GM23338 (cell line): ENCODE measurements around the gene FHAD1. TPM values are rescaled to one million over a fixed set of nuclear protein-coding genes. Genes with fewer than 3 reads are reported as not detected.

Experiments
- ATAC-seq: fragments of 200-7000 bp; cut with Tn5 transposase; 3 replicates; pipeline ENCODE4 v1.9.1; 2020
- DNase-seq: peaks from one replicate; pipeline ENCODE4 v3.0.0-alpha.2; 2015; ENCODE audit warnings: low spot score
- H2AFZ ChIP-seq: fragments of 200-600 bp; sonication (generic); 2 replicates; pipeline ENCODE4 v1.8.0; 2016; ENCODE audit warnings: antibody characterized with exemption, mild to moderate bottlenecking, moderate library complexity
- H3F3A ChIP-seq: fragments of 200-600 bp; sonication (generic); replicated peaks from 2 replicates; pipeline ENCODE4 v1.8.0; 2017; ENCODE audit warnings: antibody characterized with exemption, mixed run types, low read depth
- H3K27ac ChIP-seq: fragments of 200-600 bp; sonication (generic); 2 replicates; pipeline ENCODE4 v1.6.1; 2016; ENCODE audit warnings: low read depth
- H3K27me3 ChIP-seq: fragments of 200-600 bp; sonication (generic); 2 replicates; pipeline ENCODE4 v1.8.0; 2016; ENCODE audit warnings: mild to moderate bottlenecking, mixed run types, moderate library complexity; ENCODE audit not compliant: insufficient read depth
- H3K36me3 ChIP-seq: fragments of 200-600 bp; sonication (generic); 2 replicates; pipeline ENCODE4 v1.8.0; 2016; ENCODE audit warnings: mild to moderate bottlenecking; ENCODE audit not compliant: insufficient read depth
- H3K4me1 ChIP-seq: fragments of 200-600 bp; sonication (generic); 2 replicates; pipeline ENCODE4 v1.8.0; 2016; ENCODE audit warnings: mild to moderate bottlenecking, moderate library complexity; ENCODE audit not compliant: insufficient read depth
- H3K4me2 ChIP-seq: fragments of 200-600 bp; sonication (generic); 2 replicates; pipeline ENCODE4 v1.7.1; 2017; ENCODE audit warnings: mixed run types
- H3K4me3 ChIP-seq: fragments of 200-600 bp; sonication (generic); 2 replicates; pipeline ENCODE4 v1.6.1; 2016; ENCODE audit warnings: mixed run types
- H3K79me2 ChIP-seq: fragments of 200-600 bp; sonication (generic); replicated peaks from 2 replicates; pipeline ENCODE4 v1.8.0; 2017; ENCODE audit warnings: mild to moderate bottlenecking; ENCODE audit not compliant: insufficient read depth
- H3K9me2 ChIP-seq: fragments of 200-600 bp; sonication (generic); 2 replicates; pipeline ENCODE4 v1.8.0; 2017; ENCODE audit not compliant: insufficient read depth
- H4K20me1 ChIP-seq: fragments of 200-600 bp; sonication (generic); replicated peaks from 2 replicates; pipeline ENCODE4 v1.8.0; 2017; ENCODE audit warnings: mild to moderate bottlenecking; ENCODE audit not compliant: insufficient read depth
- H3K27ac Mint-ChIP-seq: 2 replicates; pipeline ENCODE4 v1.8.0; 2020; ENCODE audit warnings: inconsistent platforms, mild to moderate bottlenecking, moderate library complexity, mixed read lengths
- H3K27me3 Mint-ChIP-seq: 3 replicates; pipeline ENCODE4 v1.8.0; 2022; ENCODE audit warnings: low read depth, mild to moderate bottlenecking, moderate library complexity, mixed read lengths, inconsistent platforms; ENCODE audit not compliant: insufficient read depth, poor library complexity
- H3K36me3 Mint-ChIP-seq: 3 replicates; pipeline ENCODE4 v1.8.0; 2021; ENCODE audit warnings: low read depth, mild to moderate bottlenecking, inconsistent platforms, moderate library complexity, mixed read lengths
- H3K4me1 Mint-ChIP-seq: 3 replicates; pipeline ENCODE4 v1.8.0; 2020; ENCODE audit warnings: mild to moderate bottlenecking, inconsistent platforms, mixed read lengths
- H3K4me3 Mint-ChIP-seq: 3 replicates; pipeline ENCODE4 v1.8.0; 2021; ENCODE audit warnings: moderate library complexity, mild to moderate bottlenecking, inconsistent platforms, mixed read lengths
- H3K9me3 Mint-ChIP-seq: 3 replicates; pipeline ENCODE4 v1.8.0; 2020; ENCODE audit warnings: moderate library complexity, mild to moderate bottlenecking, inconsistent platforms, mixed read lengths
- CREB1 ChIP-seq: fragments of 250-450 bp; sonication (Bioruptor Pico); IDR thresholded peaks from 2 replicates; pipeline ENCODE4 v1.5.0; 2020; ENCODE audit warnings: low read depth, mild to moderate bottlenecking, moderate library complexity
- EZH2 ChIP-seq: fragments of 200-600 bp; sonication (generic); IDR thresholded peaks from one replicate; pipeline ENCODE4 v1.8.0; 2017; ENCODE audit warnings: antibody characterized with exemption, mild to moderate bottlenecking, low read depth; ENCODE audit not compliant: unreplicated experiment
- JUNB ChIP-seq: IDR thresholded peaks from one replicate; pipeline ENCODE4 v1.6.1; 2016; ENCODE audit warnings: antibody characterized with exemption; ENCODE audit not compliant: unreplicated experiment
- POLR2AphosphoS5 ChIP-seq: IDR thresholded peaks from 2 replicates; pipeline ENCODE4 v1.6.1; 2016; ENCODE audit warnings: antibody characterized with exemption, low read depth
- STAT1 ChIP-seq: IDR thresholded peaks from one replicate; pipeline ENCODE4 v1.6.1; 2016; ENCODE audit warnings: antibody characterized with exemption; ENCODE audit not compliant: unreplicated experiment
- polyA plus RNA-seq: library from polyadenylated mRNA; unstranded; fragments of >200 nt; fragmentation: Nextera tagmentation; extraction: Ambion mirVana; gene quantifications from 2 replicates; pipeline ENCODE4 v1.2.1, GENCODE V29; 2016
- total RNA-seq: library from RNA; depleted of rRNA; stranded (reverse); fragments of >200 nt; shearing (Covaris generic); gene quantifications from 2 replicates; pipeline ENCODE4 v1.2.3, GENCODE V29; 2014
- TF ChIP-seq, protein P1 (sequence below): IDR thresholded peaks from one replicate; pipeline ENCODE4 v1.6.1; 2018; ENCODE audit warnings: antibody characterized with exemption; ENCODE audit not compliant: unreplicated experiment
- TF ChIP-seq, protein P2 (sequence below): IDR thresholded peaks from 2 replicates; pipeline ENCODE4 v1.6.1; 2016; ENCODE audit warnings: antibody characterized with exemption

FHAD1 gene
- total and polyA plus RNA-seq, 2 experiments from 2014 or later, result 1.8 to 3.3 TPM

DNA sequence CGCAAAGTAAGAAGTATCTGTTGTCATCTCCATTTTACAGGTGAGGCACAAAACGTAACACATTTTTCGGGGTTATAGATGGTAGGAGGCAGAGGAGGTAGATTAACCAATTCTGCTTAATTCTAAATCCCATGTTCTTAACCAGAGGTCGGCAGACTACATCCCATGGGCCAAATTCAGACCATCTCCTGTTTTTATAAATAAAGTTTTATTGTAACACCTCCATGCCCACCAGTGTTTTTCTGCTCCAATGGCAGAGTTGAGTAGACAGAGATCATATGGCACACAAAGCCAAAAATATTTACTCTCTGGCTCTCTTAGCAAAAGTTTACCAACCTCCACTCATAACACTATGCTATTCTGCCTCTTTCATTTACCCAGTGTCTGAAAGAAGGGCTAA is 30.9 kb downstream of the FHAD1 start:
- no peaks in the 10 kb centered on the region for H3K36me3 Mint-ChIP-seq
- H2AFZ ChIP-seq, result no peak overlapping the region
- no peak overlapping the region for H3K4me3 Mint-ChIP-seq
- ATAC-seq (no peak), DNase-seq (no peak)
- H3K27me3 Mint-ChIP-seq, result peaks cover 2% of the 10 kb centered on the region
- no peaks in the 10 kb centered on the region for H3K4me1 ChIP-seq
- no peaks in the 10 kb centered on the region for H3K27me3 ChIP-seq
- no peak overlapping the region for H3K4me3 ChIP-seq
- no peak overlapping the region for H3K27ac Mint-ChIP-seq
- H3K4me2 ChIP-seq, result no peak overlapping the region
- H3K36me3 ChIP-seq, result no peaks in the 10 kb centered on the region
- TF ChIP-seq, protein P1, sequence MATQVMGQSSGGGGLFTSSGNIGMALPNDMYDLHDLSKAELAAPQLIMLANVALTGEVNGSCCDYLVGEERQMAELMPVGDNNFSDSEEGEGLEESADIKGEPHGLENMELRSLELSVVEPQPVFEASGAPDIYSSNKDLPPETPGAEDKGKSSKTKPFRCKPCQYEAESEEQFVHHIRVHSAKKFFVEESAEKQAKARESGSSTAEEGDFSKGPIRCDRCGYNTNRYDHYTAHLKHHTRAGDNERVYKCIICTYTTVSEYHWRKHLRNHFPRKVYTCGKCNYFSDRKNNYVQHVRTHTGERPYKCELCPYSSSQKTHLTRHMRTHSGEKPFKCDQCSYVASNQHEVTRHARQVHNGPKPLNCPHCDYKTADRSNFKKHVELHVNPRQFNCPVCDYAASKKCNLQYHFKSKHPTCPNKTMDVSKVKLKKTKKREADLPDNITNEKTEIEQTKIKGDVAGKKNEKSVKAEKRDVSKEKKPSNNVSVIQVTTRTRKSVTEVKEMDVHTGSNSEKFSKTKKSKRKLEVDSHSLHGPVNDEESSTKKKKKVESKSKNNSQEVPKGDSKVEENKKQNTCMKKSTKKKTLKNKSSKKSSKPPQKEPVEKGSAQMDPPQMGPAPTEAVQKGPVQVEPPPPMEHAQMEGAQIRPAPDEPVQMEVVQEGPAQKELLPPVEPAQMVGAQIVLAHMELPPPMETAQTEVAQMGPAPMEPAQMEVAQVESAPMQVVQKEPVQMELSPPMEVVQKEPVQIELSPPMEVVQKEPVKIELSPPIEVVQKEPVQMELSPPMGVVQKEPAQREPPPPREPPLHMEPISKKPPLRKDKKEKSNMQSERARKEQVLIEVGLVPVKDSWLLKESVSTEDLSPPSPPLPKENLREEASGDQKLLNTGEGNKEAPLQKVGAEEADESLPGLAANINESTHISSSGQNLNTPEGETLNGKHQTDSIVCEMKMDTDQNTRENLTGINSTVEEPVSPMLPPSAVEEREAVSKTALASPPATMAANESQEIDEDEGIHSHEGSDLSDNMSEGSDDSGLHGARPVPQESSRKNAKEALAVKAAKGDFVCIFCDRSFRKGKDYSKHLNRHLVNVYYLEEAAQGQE, result no peak
- no peak for TF ChIP-seq STAT1
- no peak overlapping the region for H3K27ac ChIP-seq
- H3K9me3 Mint-ChIP-seq, result no peaks in the 10 kb centered on the region
- no peaks in the 10 kb centered on the region for H3K9me2 ChIP-seq
- no peaks in the 10 kb centered on the region for H3F3A ChIP-seq
- H3K79me2 ChIP-seq, result no peaks in the 10 kb centered on the region
- no peaks in the 10 kb centered on the region for H3K4me1 Mint-ChIP-seq
- no peaks in the 10 kb centered on the region for H4K20me1 ChIP-seq

DNA sequence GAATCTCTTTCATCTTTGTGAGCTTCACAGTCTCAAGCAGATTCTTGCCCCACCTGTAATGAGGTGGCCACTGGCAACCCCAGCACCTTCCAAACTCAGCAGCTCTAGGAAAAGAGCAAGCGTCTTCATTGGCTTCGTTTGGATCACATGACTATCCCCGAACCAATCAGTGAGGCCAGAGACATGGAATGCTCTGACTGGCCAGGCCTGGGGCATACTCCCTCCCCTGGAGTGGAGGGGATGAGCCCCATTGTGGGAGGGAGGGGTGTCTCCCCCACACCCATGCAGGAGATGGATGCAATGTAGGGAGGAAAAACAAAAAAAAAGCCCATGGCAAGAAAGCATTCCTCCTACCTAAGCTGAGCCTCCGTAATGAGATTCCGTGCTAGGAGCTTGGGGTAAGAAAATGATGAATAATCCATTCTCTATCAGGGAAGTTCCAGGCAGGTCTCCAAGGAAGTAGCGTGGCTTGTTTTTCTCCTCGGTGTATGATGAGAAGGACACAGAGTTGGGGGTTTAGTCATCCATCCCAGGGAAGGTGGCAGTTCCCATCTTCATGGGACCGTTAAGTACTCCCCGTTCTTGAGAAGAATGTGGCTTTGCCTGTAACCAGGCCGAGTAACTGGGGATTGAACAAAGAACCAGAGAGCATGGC is 32.7 kb downstream of the FHAD1 start:
- Histone ChIP-seq H3K4me2 (no peak overlapping the region), H3K4me1 (no peaks in the 10 kb centered on the region), H3K4me3 (no peak overlapping the region), H3F3A (no peaks in the 10 kb centered on the region), H4K20me1 (no peaks in the 10 kb centered on the region), H2AFZ (peak overlapping the region; percentile 14; the same call in 1 of the 2 replicates), H3K79me2 (no peaks in the 10 kb centered on the region), H3K9me2 (no peaks in the 10 kb centered on the region), H3K36me3 (no peaks in the 10 kb centered on the region), H3K27ac (no peak overlapping the region), H3K27me3 (no peaks in the 10 kb centered on the region)
- DNase-seq (peak; percentile 55), ATAC-seq (peak; percentile 80)
- Mint-ChIP-seq H3K27me3 (peaks cover 2% of the 10 kb centered on the region), H3K4me3 (no peak overlapping the region), H3K4me1 (peaks cover 2% of the 10 kb centered on the region; the same call in 2 of the 3 replicates), H3K27ac (no peak overlapping the region), H3K9me3 (no peaks in the 10 kb centered on the region), H3K36me3 (no peaks in the 10 kb centered on the region)
- no peak for TF ChIP-seq STAT1
- no peak for TF ChIP-seq POLR2AphosphoS5
- TF ChIP-seq, protein P2, sequence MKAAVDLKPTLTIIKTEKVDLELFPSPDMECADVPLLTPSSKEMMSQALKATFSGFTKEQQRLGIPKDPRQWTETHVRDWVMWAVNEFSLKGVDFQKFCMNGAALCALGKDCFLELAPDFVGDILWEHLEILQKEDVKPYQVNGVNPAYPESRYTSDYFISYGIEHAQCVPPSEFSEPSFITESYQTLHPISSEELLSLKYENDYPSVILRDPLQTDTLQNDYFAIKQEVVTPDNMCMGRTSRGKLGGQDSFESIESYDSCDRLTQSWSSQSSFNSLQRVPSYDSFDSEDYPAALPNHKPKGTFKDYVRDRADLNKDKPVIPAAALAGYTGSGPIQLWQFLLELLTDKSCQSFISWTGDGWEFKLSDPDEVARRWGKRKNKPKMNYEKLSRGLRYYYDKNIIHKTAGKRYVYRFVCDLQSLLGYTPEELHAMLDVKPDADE, result no peak
- no peak for TF ChIP-seq JUNB
- TF ChIP-seq, protein P1, result no peak
- TF ChIP-seq EZH2, result no peak
- TF ChIP-seq CREB1 (CRISPR knock-in tag), result no peak
